HEK293 (cell line): ENCODE measurements around the gene HOXA4.
A peak's percentile ranks its signal among the peaks of the same experiment; 100 is the strongest.

Experiments used
- CTCF ChIP-seq: fragments of 450-650 bp; formaldehyde crosslinking; IDR thresholded peaks from 2 replicates; pipeline ENCODE4 v1.5.1; 2016; ENCODE audit warnings: missing biosample characterization, missing genetic modification characterization
- PRDM1 ChIP-seq: fragments of 450-650 bp; formaldehyde crosslinking; IDR thresholded peaks from 2 replicates; pipeline ENCODE4; 2016; ENCODE audit warnings: missing biosample characterization, missing genetic modification characterization
- REPIN1 ChIP-seq: fragments of 450-650 bp; formaldehyde crosslinking; IDR thresholded peaks from 2 replicates; pipeline ENCODE4 v1.5.1; 2017; ENCODE audit warnings: missing biosample characterization, missing genetic modification characterization, low read depth
- REST ChIP-seq: fragments of 450-650 bp; formaldehyde crosslinking; IDR thresholded peaks from 2 replicates; pipeline ENCODE4 v1.5.1; 2016; ENCODE audit warnings: missing biosample characterization, missing genetic modification characterization
- SETDB1 ChIP-seq: IDR thresholded peaks from one replicate; pipeline ENCODE4 v1.6.1; 2017; ENCODE audit warnings: mild to moderate bottlenecking, low read length, moderate library complexity, mixed read lengths; ENCODE audit not compliant: insufficient read length
- ZEB2 ChIP-seq: fragments of 450-650 bp; formaldehyde crosslinking; IDR thresholded peaks from 2 replicates; pipeline ENCODE4 v1.5.1; 2016; ENCODE audit warnings: missing biosample characterization, missing genetic modification characterization
- ZNF621 ChIP-seq: fragments of 450-650 bp; formaldehyde crosslinking; IDR thresholded peaks from 2 replicates; pipeline ENCODE4 v1.5.1; 2017; ENCODE audit warnings: missing biosample characterization, missing genetic modification characterization

- TF ChIP-seq REPIN1 (no peak), REST (tag by site-specific recombination) (no peak), ZEB2 (tag by site-specific recombination) (no peak), CTCF (tag by site-specific recombination) (no peak), ZNF621 (tag by site-specific recombination) (no peak), PRDM1 (tag by site-specific recombination) (peak; percentile 85), SETDB1 (no peak)
Observed at GRCh38 chr7:27126596-27127327, 3.8 kb downstream of the HOXA4 start.
